GM19397 (cell line): Measurements from ENCODE around the gene PDC.

Experiments
- ATAC-seq: cut with Tn5 transposase; IDR thresholded peaks from one replicate; pipeline ENCODE4 v1.9.1; 2021; ENCODE audit warnings: mild to moderate bottlenecking, moderate library complexity; ENCODE audit not compliant: unreplicated experiment

Gene PDC

DNA sequence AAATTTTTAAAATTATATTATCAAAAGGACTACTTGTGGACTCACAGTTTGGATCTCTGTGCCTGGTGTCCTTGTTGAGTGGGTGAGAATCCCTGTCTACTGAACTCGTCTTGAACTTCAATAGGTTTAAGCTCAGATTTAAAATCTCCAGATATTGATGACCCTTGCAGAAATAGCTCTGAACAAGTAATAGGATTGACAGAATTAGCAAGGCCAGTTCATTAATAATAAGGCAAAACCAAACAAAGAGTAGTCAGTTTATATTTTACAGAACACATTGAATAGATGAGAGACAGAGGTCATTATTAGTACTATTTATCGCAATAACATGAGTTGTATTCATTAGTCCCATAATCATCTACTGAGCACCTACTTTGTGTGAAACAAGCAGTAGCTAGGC is at the start of gene PDC:
PDC (minus strand) TSS at position 101 of the 400 bp plus-strand sequence. CDS start 11,655 bp downstream, outside the sequence.
- no peak for ATAC-seq

DNA sequence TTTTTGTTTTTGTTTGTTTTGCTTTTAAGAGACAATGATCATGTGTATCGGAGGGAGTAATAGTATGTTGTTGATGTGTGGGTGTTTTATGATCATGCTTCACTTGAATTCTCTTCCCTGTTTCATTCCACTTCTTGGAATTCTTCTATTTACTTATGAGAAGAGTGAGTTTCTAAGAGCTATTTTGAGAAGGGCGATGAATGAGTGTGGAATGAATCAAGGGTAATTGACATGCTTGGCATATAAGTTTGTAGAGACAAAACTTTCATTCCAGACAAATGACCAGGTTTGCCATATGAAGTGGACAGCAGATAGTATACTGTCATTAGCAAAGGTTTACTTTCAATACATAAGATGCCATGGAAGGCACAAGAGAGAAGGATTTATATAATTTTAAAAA is 42.3 kb upstream of the PDC start:
- no peak for ATAC-seq

DNA sequence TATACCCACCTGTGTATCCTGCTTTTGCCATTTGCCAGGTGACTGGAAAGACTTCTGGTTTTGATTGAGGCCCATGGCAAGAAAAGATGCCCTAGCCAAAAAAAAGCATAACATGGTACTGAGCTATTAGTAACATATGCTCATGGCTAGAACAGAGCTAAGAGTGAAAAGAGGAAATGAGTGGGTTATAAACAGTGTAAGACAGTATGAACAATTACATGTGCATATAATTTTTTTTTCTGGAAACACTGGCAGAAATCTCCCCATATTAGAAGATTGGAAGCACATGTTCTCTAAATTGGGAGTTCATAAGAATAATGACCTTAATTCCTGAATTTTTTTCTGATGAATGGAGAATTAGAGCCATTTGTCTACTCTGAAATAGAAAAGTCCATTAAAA is 41.2 kb upstream of the PDC start:
- ATAC-seq: no peak

DNA sequence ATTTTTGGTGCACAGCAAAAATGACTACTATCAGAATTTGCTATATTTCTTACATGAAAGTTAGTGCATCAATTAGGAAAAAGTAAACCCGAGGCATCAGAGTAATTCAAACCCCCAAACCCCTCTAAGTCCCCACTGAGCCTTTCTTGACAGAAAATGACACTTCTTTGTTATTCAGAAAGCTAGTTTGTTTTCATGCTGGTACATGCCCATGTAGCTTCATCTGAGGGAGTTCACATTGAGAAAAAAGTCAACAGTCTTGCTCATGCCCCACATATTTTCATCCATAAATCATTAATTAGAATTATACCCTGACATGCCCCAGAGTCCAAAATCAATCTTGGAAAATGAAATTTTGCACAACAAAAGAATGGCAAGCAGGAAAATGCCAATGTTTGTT is 39.9 kb upstream of the PDC start:
- ATAC-seq: no peak

DNA sequence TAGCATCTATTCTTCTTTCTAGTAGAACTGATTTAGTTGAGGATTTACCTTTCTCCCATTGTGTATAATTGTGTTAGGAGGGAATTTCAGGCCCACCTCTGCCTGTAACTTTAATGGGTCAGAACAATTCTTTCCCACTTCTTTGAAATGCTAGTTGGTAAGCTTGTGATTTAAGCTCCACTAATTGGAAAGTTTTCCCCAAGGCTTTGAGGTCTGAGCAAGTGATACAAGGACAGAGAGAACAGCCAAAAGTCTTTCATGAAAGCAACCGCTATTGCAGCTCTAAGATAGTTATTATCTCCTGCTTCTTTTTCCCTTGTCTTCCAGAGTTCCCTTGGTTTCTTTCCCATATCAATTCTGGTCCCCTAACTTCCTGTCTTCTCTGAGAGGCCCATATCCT is 38.7 kb upstream of the PDC start:
- ATAC-seq: no peak

DNA sequence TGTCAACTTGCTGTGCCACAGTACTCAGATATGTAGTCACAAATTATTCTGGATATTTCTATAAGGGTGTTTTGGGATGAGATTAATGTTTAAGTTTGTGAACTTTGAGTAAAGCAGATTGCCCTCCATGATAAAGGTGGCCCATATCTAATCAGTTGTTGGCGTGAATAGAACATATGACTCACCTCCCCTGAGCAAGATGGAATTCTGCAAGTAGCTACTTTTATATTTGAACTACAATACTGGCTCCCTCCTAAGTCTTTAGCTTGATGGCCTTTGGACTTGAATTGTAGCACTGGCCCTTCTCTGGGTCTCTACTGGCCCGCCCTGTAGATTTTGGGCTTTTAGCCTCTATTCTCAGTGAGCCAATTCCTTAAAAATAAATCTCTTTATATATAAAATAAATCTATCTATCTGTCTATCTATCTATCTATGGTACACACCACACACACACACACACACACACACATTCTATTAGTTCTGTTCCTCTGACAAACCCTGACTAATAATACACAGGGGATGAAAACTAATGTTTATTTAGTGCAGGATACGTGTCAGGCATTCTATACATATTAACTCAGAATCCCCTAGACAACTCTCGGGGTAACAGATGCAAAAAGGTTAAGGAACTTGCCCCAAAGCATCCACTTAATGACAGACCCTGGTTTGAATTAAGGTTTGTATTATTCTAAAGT is 37.9 kb upstream of the PDC start:
- no peak for ATAC-seq

DNA sequence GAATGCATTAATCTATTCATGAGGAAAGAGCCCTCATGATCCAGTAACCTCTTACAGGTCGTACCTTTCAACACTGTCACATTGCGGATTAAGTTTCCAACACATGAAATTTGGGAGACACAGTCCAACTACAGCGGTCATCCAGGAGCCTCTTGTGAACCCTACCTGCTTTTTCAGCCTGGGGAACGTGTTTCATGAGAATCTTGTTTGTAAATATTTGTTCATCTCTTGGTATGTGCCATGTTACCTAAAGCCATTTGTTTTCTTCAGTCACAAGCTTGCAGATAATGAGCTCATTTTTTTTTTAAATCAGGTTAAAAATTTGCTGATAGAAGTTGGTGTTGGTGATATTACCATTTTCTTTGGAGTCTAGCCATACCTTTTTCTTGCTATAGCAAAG is 37.2 kb upstream of the PDC start:
- ATAC-seq: no peak

DNA sequence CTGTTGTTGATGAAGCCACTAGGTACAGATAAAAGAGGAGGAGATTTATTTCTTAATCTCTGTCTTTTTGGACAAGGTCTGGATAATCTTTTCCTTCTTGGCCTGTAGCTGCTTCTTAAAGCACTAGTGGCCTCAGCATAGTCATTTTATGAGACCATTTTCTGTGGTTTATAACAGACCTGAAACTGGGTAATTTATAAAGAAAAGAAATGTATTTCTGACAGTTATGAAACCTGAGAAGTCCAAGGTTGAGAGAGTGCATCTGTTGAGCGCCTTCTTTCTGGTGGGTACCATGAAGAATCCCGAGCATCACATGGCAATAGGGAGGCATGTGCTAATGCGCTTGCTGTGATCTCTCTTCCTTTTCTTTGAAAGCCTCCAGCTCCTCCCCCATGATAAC is 36.7 kb upstream of the PDC start:
- no peak for ATAC-seq

DNA sequence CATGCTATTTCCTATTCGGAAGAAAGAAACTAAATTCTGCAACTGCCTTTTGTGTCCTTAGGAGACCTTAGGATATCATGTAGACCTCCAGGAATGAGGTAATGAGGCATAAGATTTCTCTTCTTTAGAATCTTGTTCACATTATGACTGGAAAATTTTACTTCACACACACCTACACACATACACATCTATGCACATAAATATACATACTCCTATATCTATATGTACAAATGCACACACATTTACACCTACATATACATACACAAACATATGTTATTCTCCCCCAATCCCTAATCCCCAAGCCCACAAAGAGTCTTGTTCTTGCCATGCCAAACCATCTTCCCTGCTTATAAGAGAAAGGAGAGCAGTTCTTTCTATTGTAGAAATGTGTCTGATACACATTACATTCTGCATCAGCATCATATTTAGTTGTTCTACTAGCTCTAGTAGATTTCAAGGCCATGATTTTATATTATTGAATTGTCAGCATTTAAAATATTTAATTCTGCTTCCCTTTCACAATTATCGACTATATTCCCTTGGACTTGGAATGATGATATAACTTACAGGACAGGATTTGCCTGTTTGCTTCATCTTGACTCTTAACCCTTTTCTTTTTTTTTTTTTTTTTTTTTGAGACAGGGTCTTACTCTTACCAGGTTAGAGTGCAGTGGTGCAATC is 35.4 kb upstream of the PDC start:
- ATAC-seq: no peak

DNA sequence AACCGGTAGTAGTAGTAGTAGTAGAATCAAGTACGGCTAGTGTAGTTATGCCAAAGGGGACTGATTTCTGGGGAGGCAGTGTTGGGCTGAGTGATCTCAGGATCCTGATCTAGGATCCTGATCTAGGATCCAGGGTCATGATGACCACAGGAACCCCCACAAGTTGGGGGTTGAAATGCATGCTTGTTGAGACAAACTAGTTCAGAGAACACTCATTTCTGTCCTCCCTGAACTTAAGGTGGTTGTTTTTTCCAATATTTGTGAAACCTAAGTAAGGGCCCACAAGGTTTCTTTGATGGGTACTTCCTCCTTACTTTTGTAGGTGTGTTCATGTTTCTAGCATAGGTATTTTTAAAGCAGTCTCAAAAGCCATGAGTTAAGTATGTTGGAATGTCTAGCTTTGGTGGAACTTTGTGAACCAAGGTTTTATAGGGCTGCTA is 33.9 kb upstream of the PDC start:
- no peak for ATAC-seq

DNA sequence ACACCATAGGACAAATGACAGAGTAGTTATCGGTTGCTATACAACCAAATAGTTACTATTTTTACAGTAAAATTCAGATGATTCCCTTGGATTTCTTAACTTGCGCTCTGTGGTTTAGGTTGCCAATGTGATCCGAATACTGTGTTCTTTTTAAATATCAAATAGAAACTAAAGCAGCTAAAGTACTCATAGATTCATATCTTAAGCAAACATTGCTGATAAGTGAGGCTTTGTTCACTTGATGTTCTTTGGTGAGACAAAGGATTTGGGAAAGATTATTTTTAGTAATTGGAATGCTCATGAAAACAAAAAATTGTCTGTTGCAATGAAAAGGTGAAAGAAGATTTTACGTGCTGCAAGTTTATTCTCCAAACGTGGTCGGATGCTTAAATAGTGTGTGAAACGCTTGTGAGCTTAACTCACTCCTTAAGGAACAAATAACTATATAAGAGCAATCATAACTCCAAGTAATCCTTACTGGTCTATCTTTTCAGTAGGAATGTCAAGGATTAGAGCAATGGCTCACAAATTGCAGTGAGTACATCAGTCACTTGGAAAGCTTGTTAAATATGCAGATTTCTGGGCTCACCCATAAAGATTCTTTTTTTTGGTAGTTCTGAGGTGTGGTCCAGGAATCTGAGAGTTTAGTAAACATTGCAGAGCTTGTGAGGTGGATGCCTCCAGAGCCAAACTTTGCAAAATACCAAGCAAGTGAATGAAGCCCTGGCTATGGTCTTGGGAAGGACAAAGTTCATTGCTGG is 31.8 kb upstream of the PDC start:
- no peak for ATAC-seq

DNA sequence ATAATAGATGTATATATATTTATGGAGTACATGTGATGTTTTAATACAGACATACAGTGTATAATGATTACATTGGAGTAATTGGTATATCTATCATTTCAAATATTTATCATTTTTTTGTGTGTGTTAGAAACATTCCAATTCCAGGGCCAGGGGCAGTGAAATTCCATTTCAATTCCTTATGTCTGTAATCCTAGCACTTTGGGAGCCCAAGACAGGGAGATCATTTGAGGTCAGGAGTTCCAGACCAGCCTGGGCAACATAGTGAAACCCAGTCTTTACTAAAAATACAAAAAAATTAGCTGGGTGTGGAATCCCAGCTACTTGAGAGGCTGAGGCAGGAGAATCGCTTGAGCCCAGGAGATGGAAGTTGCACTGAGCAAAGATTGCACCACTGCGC is 30.4 kb upstream of the PDC start:
- ATAC-seq: no peak

DNA sequence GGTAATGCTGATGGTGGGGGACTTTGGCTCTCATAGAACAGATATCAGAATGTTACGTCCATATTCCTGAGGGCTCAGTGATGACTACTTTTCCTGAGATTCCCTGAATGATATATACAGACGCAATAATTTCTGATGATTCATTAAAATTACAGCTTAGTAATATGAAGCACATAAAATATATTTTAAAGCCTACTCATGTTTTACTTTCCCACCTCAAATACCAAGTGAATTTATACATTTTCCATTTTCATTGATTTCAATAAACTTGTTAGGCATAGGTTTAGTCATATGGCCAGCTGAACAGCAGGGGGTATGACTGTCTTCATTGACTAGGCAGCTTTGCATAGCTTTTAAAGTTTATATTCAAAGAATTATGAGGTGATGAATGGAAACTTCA is 26.2 kb upstream of the PDC start:
- ATAC-seq: no peak

DNA sequence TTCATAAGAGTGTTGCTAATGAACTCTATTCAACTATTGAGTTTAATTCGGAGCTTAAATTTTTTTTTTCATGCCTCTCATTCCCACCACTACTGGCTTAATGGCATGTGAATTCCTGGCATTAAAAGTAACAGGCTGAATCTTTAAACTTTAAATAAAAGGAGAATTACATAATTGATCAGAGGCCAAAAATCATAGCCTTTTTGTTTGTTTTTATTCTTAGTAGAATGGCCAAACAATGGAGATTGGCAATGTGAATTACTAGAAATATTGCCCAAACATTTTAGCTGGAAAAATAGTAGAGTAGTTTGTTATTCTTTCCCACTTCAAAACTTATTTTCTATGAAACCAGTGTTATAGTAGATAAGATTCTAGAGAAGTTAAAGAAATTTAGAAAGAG is 25.1 kb upstream of the PDC start:
- no peak for ATAC-seq

DNA sequence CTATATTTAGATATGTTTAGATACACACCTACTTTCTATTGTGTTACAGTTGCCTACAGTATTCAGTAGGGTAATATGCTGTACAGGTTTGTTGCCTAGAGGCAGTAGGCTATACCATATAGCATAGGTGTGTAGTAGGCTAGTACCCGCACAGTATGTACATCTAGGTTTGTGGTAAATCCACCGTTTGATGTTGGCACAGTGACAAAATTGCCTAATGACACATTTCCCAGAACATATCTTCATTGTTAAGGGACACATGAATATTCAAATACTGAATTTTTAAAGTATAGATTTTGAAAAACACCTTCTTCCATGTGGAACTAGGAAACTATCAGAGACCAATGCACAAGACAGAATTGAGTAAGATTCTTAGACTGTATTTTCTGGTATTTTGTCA is 22.6 kb upstream of the PDC start:
- no peak for ATAC-seq

DNA sequence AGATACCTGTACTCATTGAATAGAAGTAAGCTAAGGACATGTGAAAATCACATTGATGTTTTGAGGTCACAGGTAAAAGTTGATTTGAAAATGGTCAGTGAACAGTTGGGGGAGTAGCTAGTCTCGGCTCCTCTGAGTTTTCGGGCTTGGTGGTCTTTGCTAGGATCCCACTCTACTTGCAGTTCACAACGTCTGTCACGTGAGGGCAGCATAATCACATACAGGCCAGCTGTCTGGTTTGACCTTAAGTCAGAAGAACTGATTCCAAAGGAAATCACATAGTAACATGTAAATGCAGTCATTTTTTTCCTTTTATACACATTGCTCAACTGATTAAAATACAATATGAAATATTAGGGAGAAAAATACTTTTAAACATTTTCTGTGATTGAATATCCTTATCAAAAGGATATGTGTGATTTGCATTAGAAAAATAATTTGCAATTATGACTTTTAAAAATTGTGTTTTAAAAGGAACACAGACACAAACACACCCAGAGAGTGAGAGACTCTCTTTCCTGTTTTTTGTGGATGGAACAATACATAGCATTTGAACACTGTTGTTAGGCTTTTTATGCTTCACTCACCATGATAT is 21.8 kb upstream of the PDC start:
- ATAC-seq: peak; percentile 75

DNA sequence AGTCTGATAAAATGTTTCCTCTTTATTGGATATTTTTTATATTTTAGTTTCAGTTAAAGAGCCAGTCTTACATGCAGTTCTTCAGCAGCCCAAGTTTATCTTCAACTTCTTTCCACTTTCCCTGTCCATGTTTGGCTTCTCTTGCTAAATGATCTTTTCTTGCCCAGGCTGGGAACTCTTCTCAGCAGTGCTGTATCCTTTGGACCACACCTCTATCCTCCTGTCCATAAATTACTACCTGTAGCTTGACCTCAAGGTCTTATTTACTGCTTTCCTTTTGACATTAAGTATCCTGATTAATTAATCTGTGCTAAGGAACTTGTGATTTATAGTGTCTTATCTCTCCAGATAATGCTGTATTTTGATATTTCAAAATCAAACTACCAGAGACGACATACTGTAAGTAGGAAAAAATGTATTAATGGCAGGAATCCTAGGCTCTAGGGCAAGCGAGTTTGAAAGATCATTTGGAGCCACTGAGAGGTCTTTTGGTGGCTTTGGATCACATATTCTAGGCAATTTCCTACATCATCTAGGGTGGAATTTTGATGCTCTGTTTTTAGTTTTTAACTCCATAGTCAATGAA is 20.5 kb upstream of the PDC start:
- no peak for ATAC-seq

DNA sequence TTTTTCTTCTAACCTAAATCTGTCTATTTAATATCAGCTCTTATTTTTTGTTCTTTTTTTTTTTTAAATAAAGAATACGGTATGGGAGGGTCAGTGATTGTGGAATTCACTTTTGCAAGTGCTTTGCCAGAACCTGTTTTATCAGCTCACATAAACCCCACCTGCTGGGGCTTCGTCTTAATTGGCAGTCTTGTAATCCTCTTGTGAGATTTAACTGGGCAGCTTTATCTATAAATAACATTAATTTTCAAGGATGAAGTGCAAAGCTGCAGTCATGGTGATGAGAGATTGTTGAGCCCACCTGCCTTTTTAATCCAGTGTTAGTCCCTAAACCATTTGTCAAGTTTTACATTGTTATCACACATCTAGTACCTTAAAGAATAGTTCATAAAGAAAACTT is 18.2 kb upstream of the PDC start:
- no peak for ATAC-seq

DNA sequence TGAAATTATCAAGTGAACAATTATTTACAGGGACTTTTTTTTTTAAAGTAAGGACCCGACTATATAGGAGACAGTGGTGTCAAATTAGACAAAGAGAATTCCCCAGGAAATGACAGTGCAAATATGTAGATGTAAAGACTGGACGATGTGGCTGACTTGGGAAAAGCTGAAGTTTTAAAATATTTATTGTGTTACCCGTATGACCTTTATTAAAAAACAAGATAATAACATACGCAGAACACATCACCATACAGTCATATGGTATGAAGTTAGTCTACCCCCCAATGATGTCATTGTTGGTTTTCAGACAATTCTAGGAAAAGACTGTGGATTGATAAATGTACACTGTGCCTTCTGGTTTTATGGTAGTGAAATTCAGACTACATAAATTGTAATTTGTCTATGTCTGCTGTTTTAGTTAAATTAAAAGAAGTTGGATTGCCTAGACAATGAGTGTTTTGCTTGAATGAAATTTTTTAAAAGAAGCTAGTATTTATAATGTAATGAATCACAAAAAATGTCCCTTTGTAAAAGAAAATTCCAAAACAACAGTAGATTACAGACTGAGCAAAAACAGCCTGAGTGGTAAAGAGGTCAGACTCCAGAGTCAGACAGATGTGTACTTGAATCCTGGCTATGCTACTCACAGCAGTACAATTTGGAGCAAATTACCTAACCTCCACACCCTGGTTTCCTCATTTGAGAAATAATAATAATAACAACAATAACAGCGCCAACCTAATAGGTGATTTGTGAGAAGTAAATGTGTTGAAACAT is 15.5 kb upstream of the PDC start:
- no peak for ATAC-seq

DNA sequence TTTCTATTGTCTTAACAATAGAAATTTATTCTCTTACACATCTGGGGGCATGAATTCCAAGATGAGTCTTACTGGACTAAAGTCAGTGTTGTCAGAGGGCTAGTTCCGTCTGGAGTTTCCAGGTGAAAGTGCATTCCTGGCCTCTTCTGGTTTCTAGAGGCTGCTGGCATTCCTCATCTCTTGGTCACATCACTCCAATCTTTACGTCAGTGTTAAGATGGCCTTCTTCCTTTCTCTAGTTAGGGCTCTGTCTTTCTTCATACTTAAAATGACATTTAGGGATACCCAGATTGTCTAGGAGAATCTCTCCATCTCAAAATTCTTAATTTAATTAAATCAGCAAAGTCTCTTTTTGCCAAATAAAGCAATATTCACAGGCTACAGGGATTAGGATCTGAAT is 13.3 kb upstream of the PDC start:
- no peak for ATAC-seq

DNA sequence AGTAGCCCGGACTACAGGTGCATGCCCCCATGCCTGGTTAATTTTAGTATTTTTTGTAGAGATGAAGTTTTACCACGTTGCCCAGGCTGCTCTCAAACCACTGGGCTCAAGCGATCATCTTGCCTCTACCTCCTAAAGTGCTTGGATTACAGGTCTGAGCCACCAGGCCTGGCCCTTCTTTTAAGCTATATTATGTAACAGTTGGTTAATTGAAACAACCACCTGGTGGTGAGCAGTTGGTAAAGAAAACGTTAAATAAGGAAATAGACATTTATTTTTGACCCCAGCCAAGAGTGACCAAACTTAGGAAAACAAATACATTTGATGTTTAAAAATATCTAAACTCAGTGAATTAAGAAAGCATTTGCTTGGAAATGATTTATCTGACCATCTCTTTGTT is 12.1 kb upstream of the PDC start:
- no peak for ATAC-seq
